GM18498 (cell line): Measurements from ENCODE around the gene RNF145.
"Not testable (repeated sequence)": the region's sequence is repeated elsewhere in the genome, so short reads cannot be mapped to it uniquely, and the experiment has no call there.

Experiments used
- ATAC-seq: cut with Tn5 transposase; IDR thresholded peaks from one replicate; pipeline ENCODE4 v1.9.1; 2021; ENCODE audit warnings: mild to moderate bottlenecking, moderate library complexity; ENCODE audit not compliant: unreplicated experiment

The RNF145 gene

GRCh38 chr5:159123189-159123588 lies 86.2 kb downstream of the RNF145 start:
- ATAC-seq = no peak

DNA sequence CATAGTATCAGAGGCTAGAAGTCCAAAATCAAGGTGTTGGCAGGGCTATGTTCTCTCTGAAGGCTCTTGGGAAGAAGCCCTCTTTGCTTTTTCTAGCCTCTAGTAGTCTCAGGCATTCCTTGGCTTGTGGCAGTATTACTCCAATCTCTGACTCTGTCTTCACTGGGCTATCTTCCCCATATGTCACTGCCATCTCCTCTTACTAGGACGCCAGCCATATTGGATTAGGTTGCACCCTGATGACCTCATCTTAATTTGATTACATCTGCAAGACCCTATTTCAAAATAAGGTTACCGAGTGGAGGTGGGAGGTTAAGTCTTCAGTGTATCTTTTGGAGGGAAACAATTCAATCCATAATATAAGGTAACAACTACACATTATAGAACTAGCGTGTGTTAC lies 88.3 kb downstream of the RNF145 start:
- no peak for ATAC-seq

DNA sequence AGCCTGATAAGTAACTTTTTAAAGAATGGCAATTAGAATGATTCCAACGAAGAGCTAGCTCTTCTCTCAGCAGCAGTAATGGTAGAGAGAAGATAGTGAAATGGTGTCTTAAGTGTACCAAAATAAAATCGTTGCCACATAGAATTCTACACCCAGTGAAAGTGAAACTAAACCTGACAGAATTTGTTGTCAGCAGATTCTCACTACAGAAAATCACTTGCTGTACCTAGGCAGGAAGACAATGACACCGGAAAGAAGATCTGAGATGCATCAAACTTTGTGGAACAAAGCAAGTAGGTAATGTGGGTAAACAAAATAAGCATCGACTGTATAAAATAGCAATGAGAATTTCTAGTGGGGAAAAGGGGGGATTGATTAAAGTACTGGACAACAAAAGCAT lies 88.9 kb downstream of the RNF145 start:
- peak; percentile 65 for ATAC-seq

GRCh38 chr5:159119842-159120241 lies 89.5 kb downstream of the RNF145 start:
- not testable (repeated sequence) for ATAC-seq

DNA sequence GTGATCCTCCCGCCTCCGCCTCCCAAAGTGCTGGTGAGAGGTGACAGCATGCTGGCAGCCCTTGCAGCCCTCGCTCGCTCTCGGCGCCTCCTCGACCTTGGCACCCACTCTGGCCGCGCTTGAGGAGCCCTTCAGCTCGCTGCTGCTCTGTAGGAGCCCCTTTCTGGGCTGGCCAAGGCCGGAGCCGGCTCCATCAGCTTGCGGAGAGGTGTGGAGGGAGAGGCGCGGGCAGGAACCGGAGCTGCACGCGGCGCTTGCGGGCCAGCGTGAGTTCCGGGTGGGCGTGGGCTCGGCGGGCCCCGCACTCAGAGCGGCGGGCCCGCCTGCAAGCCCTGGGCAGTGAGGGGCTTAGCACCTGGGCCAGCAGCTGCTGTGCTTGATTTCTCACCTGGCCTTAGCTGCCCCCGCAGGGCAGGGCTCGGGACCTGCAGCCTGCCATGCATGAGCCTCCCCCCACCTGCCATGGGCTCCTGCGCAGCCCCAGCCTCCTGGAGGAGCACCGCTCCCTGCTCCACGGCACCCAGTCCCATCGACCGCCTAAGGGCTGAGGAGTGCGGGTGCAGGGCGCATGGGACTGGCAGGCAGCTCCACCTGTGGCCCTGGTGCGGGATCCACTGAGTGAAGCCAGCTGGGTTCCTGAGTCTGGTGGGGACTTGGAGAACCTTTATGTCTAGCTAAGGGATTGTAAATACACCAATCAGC lies 90.2 kb downstream of the RNF145 start:
- not testable (repeated sequence) for ATAC-seq

GRCh38 chr5:159113405-159113804 lies 95.9 kb downstream of the RNF145 start:
- no peak for ATAC-seq

GRCh38 chr5:159112436-159112835 lies 96.9 kb downstream of the RNF145 start:
- no peak for ATAC-seq
